Activated CD8-positive, alpha-beta T cell treated with anti-CD3 and anti-CD28 coated beads for 36 hours (primary cell): ENCODE data around the gene BMF. TPM values are rescaled to one million over a fixed set of nuclear protein-coding genes. Genes with fewer than 3 reads are reported as not detected.
A peak's percentile ranks its signal among the peaks of the same experiment; 100 is the strongest.

Source experiments
- ATAC-seq: fragments of 200-7000 bp; cut with Tn5 transposase; one replicate; pipeline ENCODE4 v1.10.0; 2021; ENCODE audit warnings: mild to moderate bottlenecking, moderate library complexity
- CTCF ChIA-PET: fragments of 350-600 bp; sonication (Branson Sonifier 250); formaldehyde crosslinking; loops from one replicate; lab custom pipeline; 2021; ENCODE audit warnings: antibody characterized with exemption; lab: Charles Lee
- POLR2A ChIA-PET: fragments of 350-600 bp; sonication (Branson Sonifier 250); formaldehyde crosslinking; loops from one replicate; lab custom pipeline; 2021; ENCODE audit warnings: antibody characterized with exemption; lab: Charles Lee
- DNase-seq: peaks from one replicate; pipeline ENCODE4 v3.0.0-alpha.2; 2020
- H3K27ac Mint-ChIP-seq: one replicate; pipeline ENCODE4 v1.8.0; 2021; ENCODE audit warnings: mild to moderate bottlenecking, mixed read lengths
- H3K27me3 Mint-ChIP-seq: one replicate; pipeline ENCODE4 v1.8.0; 2021; ENCODE audit warnings: mixed read lengths
- H3K36me3 Mint-ChIP-seq: one replicate; pipeline ENCODE4 v1.8.0; 2021; ENCODE audit warnings: low read depth, mixed read lengths
- H3K4me1 Mint-ChIP-seq: one replicate; pipeline ENCODE4 v1.8.0; 2021; ENCODE audit warnings: low read depth, mixed read lengths
- H3K4me3 Mint-ChIP-seq: one replicate; pipeline ENCODE4 v1.8.0; 2021; ENCODE audit warnings: mild to moderate bottlenecking, moderate library complexity, mixed read lengths
- H3K9me3 Mint-ChIP-seq: one replicate; pipeline ENCODE4 v1.8.0; 2021; ENCODE audit warnings: mixed read lengths
- intact Hi-C: fragments of 100-400 bp; cut with micrococcal nuclease; formaldehyde crosslinking; loops from one replicate; pipeline ENCODE4 v1.10.0; 2022
- total RNA-seq, 2 experiments: library from RNA; stranded (reverse); gene quantifications; one replicate each; pipeline ENCODE4 v1.2.3, GENCODE V29; 2021
- TF ChIP-seq, protein P1 (sequence below): fragments of 200-600 bp; IDR thresholded peaks from one replicate; pipeline ENCODE4 v1.8.0; 2022; ENCODE audit warnings: antibody characterized with exemption, mild to moderate bottlenecking

Gene BMF
- total RNA-seq, 2 experiments from 2014 or later: 4.2 to 4.3 TPM

DNA sequence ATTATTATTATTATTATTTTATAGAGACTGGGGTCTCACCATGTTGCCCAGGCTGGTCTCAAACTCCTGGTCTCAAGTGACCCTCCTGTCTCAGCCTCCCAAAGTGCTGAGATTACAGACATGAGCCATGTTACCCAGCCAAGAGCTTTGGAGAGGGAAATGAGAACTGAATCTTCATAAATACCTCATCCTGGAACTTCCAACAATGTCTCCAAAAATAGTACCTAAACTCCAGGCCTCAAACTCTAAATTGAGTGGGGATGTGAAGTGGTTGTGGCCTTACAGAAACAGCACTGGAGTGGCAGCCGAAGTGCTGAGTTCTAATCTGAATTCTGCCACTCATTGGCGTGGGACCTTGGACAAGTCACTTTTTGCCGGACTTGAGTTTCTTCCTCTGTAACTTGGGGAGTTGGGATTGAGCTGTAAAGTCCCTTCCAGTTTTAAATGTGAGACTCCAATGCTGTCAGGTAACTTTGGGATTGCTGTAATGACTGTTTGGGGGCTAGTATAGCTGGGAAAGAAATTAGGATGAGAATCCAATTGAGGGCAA is 59.7 kb downstream of the BMF start:
- ATAC-seq (no peak), DNase-seq (no peak)
- TF ChIP-seq, protein P1, sequence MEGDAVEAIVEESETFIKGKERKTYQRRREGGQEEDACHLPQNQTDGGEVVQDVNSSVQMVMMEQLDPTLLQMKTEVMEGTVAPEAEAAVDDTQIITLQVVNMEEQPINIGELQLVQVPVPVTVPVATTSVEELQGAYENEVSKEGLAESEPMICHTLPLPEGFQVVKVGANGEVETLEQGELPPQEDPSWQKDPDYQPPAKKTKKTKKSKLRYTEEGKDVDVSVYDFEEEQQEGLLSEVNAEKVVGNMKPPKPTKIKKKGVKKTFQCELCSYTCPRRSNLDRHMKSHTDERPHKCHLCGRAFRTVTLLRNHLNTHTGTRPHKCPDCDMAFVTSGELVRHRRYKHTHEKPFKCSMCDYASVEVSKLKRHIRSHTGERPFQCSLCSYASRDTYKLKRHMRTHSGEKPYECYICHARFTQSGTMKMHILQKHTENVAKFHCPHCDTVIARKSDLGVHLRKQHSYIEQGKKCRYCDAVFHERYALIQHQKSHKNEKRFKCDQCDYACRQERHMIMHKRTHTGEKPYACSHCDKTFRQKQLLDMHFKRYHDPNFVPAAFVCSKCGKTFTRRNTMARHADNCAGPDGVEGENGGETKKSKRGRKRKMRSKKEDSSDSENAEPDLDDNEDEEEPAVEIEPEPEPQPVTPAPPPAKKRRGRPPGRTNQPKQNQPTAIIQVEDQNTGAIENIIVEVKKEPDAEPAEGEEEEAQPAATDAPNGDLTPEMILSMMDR: no peak
- intact Hi-C loops: loop anchor here (5.0 kb wide), 1 partner anchor 113 kb away; the partner anchor contains the start of gene BUB1B
- no peaks in the 10 kb centered on the region for H3K9me3 Mint-ChIP-seq
- H3K27me3 Mint-ChIP-seq: no peaks in the 10 kb centered on the region
- ChIA-PET POLR2A (interaction anchor here (1.0 to 3.1 kb wide), 7 partner anchors 14 to 112 kb away, joined by 3 to 21 read pairs (median 8); partner anchors contain the start of genes BMF and BUB1B), CTCF (interaction anchor here (0.7 to 8.1 kb wide), 9 partner anchors 9 to 258 kb away, joined by 3 to 198 read pairs (median 4); no protein-coding TSS in a partner anchor)
- H3K4me1 Mint-ChIP-seq: peaks cover 92% of the 10 kb centered on the region
- H3K4me3 Mint-ChIP-seq: no peak overlapping the region
- peaks cover 20% of the 10 kb centered on the region for H3K36me3 Mint-ChIP-seq
- peak overlapping the region; percentile 48 for H3K27ac Mint-ChIP-seq

DNA sequence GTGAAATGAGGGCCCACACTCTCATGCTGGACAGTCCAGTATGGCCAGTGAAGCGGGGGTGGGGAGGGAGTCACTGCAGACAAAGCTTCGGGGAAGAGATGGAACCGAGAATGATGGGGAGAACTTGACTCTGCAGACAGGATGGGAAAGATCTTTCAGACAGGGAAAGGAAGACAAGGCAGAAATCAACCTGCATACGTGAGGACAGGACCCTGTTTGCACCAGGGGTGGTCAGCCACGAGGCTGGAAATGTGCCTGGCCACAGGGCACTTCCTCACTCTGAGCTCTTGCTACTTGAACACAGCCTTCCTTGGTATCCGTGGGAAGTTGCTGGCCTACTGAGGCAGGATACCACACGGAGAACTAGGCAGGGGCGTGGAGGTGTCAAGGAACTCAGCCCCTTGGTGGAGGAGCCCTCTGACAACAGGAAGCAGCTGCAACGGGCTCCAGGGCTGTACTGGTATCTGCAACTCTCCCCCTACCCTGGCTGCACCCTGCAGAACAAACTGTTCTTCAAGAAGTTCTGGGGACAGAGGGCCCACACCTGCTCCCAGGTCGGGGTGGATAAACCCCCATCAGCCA is 60.4 kb downstream of the BMF start:
- peak overlapping the region; percentile 38 for H3K4me3 Mint-ChIP-seq
- peak overlapping the region; percentile 94 for H3K27ac Mint-ChIP-seq
- DNase-seq: peak; percentile 52
- no peaks in the 10 kb centered on the region for H3K9me3 Mint-ChIP-seq
- H3K4me1 Mint-ChIP-seq: peaks cover 87% of the 10 kb centered on the region
- intact Hi-C loops: loop anchor here (5.0 kb wide), 1 partner anchor 114 kb away; the partner anchor contains the start of gene BUB1B
- ATAC-seq: no peak
- ChIA-PET POLR2A (interaction anchor here (0.8 to 3.1 kb wide), 11 partner anchors 8 to 259 kb away, joined by 3 to 21 read pairs (median 4); partner anchors contain the start of genes BMF, BUB1B and PLCB2), CTCF (interaction anchor here (0.7 to 8.1 kb wide), 14 partner anchors 10 to 262 kb away, joined by 3 to 198 read pairs (median 4); partner anchors contain the start of gene BUB1B)
- no peaks in the 10 kb centered on the region for H3K27me3 Mint-ChIP-seq
- TF ChIP-seq, protein P1: no peak
- H3K36me3 Mint-ChIP-seq: peaks cover 16% of the 10 kb centered on the region

DNA sequence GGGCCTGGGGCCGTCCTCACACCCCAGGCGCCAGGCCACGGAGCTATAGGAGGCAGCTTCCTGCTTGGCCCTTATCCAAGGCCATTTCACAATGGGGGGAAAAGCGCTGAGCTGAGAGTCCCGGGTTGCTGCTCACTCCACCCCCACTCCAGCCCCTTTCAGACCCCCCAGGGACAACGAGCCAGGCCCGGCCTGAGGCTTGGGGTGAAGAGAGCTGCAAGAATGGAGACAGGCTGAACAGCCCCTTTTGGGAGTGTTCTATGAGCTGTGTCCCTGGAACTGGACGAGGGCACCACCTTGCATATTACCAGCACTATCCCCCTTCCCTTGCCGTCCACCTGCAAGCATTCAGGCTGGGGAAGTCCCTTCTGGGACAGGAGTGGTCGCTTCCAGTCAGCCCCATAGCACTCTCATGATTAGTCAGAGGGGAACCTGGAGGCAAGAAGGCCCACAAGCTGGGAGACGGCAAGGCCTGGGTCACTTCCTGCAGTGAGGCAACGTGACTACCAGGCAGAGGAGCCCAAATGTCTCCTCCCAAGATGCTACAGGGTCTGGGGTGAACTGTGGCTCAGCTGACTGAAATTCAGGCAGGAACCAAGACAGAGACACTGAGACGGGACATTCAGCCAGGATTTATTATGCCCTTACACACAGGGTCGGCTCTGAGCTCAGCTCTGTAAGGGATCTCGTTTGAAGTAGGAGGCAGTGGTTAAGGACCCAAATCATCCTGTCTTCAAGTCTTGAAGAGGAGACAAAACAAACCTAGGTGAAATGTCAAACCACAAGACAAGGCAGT is 61.1 kb downstream of the BMF start:
- ChIA-PET CTCF (interaction anchor here (0.7 to 8.1 kb wide), 24 partner anchors 8 to 274 kb away, joined by 3 to 198 read pairs (median 4); partner anchors contain the start of genes BMF and BUB1B), POLR2A (interaction anchor here (0.7 to 3.1 kb wide), 16 partner anchors 7 to 260 kb away, joined by 3 to 21 read pairs (median 3); partner anchors contain the start of genes BUB1B and PLCB2)
- H3K9me3 Mint-ChIP-seq: no peaks in the 10 kb centered on the region
- peak; percentile 85 for DNase-seq
- intact Hi-C loops: loop anchor here (5.0 kb wide), 1 partner anchor 115 kb away; the partner anchor contains the start of gene BUB1B
- peak overlapping the region; percentile 38 for H3K4me3 Mint-ChIP-seq
- no peaks in the 10 kb centered on the region for H3K27me3 Mint-ChIP-seq
- H3K27ac Mint-ChIP-seq: peak overlapping the region; percentile 94
- TF ChIP-seq, protein P1: no peak
- peaks cover 85% of the 10 kb centered on the region for H3K4me1 Mint-ChIP-seq
- ATAC-seq: peak; percentile 70
- H3K36me3 Mint-ChIP-seq: peaks cover 16% of the 10 kb centered on the region

DNA sequence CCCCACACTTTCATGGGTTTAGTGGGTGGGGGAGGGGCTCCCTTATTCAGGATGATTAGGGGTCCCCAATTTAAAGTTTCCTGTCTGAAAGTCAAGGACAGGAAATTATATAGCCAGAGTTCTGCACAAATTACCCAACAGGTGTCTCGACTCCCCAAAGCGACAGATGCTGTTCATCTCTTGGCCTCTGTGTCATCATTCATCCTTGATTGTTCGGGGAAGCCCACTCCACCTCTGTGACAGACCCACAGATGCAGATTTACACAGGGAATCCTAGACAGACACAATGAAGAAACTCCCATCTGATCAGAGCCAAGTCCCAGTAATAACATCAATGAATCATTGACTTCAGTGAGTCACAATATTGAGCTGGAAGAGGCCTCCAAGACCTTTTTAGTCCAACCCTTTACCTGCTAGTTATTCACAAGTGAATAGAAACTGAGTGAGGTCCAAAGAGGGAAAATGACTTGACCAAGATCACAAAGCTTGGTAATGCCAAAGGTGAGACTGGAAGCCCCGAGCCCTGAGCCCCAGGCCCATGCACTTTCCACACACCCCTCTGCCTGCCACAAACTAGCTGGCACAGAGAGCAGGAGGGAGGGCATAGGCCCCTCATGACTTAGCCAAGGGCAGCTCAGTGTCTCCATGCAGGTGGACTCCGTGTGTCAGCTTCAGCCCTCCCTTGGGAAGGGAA is 61.8 kb downstream of the BMF start:
- CTCF ChIA-PET: interaction anchor here (0.9 to 8.1 kb wide), 21 partner anchors 9 to 274 kb away, joined by 3 to 198 read pairs (median 4); partner anchors contain the start of genes BMF and BUB1B
- ATAC-seq: peak; percentile 7
- H3K27ac Mint-ChIP-seq: peak overlapping the region; percentile 94
- no peaks in the 10 kb centered on the region for H3K27me3 Mint-ChIP-seq
- intact Hi-C loops: loop anchor here (5.0 kb wide), 1 partner anchor 115 kb away; the partner anchor contains the start of gene BUB1B
- POLR2A ChIA-PET: interaction anchor here (0.7 to 3.1 kb wide), 11 partner anchors 9 to 261 kb away, joined by 3 to 21 read pairs (median 4); partner anchors contain the start of genes BUB1B and PLCB2
- peaks cover 79% of the 10 kb centered on the region for H3K4me1 Mint-ChIP-seq
- no peak overlapping the region for H3K4me3 Mint-ChIP-seq
- TF ChIP-seq, protein P1: no peak
- no peaks in the 10 kb centered on the region for H3K9me3 Mint-ChIP-seq
- no peak for DNase-seq
- H3K36me3 Mint-ChIP-seq: peaks cover 16% of the 10 kb centered on the region
